Choroid plexus epithelial cell (primary cell): Measurements from ENCODE around the gene EEF2K.
"Not testable (repeated sequence)": the region's sequence is repeated elsewhere in the genome, so short reads cannot be mapped to it uniquely, and the experiment has no call there.

Experiments used
- DNase-seq: peaks from one replicate; pipeline ENCODE4 v3.0.0-alpha.2; 2010; ENCODE audit warnings: low read depth
- H3K4me3 ChIP-seq: 2 replicates; pipeline ENCODE4 v1.5.1; 2011; ENCODE audit warnings: low read depth, mild to moderate bottlenecking, control low read depth, low read length, moderate library complexity
- TF ChIP-seq, protein P1 (sequence below): conservative IDR thresholded peaks from 2 replicates; pipeline ENCODE4 v1.5.1; 2011; ENCODE audit warnings: low read depth, mild to moderate bottlenecking, control low read depth, inconsistent platforms, low read length, moderate library complexity

EEF2K gene

DNA sequence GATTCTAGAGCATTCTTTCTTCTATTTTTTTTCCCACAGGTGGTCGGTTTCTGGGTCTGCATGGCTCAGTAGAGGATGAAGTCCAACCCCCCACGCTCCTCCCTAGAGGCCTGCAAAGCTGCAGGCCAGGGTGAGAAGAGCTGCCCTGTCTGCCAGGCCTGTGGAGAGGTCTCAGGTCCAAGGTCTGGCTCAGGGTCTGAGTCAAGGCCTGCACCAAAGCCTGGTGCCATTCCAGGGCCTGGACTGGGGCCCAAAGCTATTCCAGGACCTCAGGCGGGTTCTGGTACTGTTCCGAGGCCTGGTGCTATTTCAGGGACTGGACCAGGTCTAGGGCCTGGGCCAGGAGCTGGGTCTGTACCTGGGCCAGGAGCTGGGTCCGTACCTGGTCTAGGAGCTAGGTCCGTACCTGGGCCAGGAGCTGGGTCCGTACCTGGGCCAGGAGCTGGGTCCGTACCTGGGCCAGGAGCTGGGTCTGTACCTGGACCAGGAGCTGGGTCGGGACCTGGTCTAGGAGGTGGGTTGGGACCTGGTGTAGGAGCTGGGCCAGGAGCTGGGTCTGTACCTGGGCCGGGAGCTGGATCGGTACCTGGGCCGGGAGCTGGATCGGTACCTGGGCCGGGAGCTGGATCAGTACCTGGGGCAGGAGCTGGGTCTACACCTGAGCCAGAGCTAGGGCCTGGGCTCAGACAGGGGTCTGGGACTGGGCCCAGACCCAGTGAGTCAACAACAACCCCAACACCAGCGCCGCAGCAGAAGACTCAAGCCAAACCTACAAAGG lies 40.4 kb upstream of the EEF2K start:
- H3K4me3 ChIP-seq, result no peak overlapping the region
- no peak for DNase-seq
- TF ChIP-seq, protein P1, sequence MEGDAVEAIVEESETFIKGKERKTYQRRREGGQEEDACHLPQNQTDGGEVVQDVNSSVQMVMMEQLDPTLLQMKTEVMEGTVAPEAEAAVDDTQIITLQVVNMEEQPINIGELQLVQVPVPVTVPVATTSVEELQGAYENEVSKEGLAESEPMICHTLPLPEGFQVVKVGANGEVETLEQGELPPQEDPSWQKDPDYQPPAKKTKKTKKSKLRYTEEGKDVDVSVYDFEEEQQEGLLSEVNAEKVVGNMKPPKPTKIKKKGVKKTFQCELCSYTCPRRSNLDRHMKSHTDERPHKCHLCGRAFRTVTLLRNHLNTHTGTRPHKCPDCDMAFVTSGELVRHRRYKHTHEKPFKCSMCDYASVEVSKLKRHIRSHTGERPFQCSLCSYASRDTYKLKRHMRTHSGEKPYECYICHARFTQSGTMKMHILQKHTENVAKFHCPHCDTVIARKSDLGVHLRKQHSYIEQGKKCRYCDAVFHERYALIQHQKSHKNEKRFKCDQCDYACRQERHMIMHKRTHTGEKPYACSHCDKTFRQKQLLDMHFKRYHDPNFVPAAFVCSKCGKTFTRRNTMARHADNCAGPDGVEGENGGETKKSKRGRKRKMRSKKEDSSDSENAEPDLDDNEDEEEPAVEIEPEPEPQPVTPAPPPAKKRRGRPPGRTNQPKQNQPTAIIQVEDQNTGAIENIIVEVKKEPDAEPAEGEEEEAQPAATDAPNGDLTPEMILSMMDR, result no peak

DNA sequence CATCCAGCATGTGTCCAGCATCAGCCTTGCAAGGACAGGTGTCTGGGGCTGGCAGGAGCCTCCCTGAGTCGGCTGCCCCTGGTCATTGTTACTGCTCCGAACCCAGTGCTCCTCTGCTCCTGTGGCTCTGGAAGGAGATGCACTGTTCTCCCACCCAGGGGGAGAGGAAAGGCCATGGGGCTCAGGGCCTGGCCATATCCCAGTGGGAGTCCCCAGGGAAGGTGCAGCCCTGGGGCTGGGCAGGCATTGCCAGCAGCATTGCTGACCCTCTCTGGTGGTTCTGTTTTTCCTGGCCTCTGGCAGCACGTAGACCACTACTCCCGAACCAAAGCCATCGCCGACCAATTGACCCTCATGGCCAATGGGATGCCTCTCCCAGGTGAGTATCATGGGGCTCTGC lies 34.1 kb upstream of the EEF2K start:
- TF ChIP-seq, protein P1, result no peak
- H3K4me3 ChIP-seq, result no peak overlapping the region
- no peak for DNase-seq

DNA sequence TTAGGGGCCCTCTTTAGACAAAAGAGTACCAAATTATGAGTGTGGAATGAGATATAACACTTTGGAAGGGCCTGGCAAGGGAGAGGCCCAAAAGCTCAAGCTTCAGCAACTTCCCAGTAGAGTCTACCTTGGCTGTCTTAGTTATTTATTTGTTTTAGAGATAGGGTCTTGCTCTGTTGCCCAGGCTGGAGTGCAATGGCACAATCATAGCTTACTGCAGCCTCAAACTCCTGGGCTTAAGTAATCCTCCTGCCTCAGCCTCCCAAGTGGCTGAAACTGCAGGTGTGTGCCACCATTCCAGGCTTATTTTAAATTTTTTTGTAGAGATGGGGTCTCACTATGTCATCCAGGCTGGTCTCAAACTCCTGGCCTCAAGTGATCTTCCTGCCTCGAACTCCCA lies 33.4 kb upstream of the EEF2K start:
- DNase-seq, H3K4me3 ChIP-seq: not testable (repeated sequence)

DNA sequence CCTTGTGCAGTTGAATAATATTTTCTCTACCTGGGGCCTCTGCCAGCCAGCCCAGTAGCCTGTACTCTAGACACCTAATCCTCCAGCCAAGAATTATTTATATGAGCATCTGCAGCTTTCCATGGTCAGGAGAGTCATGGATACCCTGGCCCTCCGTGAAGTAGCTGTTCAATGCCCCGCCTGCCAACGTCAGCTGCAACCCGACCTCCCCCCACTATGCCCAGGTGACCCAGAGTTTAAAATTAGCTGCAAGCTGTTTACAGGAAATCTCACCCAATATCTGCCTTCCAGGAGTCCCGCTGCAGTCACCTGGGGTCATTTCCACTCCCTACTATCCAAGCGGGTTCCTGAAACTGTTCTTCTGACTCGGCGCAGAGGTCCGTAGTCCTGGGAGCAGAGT lies 31.4 kb upstream of the EEF2K start:
- DNase-seq, result no peak
- TF ChIP-seq, protein P1, result no peak
- no peak overlapping the region for H3K4me3 ChIP-seq

DNA sequence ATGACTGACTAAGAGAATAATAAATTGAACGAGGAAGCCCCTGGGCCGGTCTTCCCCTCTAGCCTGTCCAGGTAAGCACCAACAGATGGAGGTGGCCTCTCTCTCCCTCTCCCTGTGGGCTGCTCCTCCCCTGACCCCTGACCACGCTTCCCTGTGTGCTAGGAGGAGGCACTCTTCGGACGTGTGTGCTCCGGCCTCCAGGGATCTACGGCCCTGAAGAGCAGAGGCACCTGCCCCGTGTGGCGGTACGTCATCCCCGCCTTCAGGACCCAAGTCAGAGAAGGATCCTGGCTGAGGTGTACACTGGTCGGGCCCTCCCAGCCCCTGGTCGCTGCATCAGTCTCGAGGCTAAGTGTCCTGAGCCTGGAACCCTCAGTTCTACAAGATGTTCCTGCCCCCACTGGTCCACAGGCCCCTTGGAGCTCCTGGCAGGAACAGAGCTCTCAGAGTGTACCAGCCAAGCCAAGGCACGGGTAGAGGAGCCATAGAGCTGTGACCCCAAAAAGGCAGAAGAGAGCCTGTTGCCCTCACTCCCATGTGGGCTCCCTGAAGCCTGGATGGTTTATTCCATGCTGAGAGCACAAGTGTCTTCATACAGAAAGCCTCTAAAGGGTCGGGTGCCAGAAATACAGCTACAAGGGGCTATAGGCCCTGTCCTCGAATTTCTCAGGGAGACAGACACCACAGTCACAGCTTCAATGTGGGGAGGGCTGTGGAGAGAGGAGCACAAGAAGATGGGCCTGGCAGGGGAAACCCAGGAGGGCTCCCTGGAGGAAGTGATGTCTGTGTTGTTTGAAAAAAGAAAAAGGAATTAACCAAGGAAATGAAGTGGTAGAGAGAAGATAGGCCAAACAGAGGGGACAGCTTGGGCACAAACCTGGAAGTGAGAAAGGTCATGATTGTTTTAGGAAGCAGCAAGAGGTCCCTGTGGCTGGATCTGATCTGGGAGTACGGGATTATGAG lies 27.8 kb upstream of the EEF2K start:
- TF ChIP-seq, protein P1, result no peak
- no peak overlapping the region for H3K4me3 ChIP-seq
- no peak for DNase-seq

DNA sequence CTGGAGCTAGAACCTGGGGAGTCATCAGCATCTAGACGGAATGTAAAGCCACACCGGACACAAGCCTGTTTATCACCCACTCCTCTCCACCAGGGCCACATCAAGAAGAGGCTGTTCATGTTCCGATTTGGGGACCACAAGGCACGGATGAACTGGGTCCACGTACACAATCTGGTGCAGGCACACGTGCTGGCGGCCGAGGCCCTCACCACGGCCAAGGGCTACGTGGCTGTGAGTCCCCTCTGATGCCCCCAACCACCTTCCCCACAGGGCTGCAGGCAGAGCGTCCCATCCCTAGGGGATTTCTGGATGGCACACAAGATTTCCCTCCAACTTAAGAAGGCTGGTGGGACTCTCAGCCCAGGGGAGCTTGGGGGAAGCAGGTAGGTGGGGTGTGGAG lies 24.7 kb upstream of the EEF2K start:
- no peak for DNase-seq
- H3K4me3 ChIP-seq, result no peak overlapping the region
- TF ChIP-seq, protein P1, result no peak

DNA sequence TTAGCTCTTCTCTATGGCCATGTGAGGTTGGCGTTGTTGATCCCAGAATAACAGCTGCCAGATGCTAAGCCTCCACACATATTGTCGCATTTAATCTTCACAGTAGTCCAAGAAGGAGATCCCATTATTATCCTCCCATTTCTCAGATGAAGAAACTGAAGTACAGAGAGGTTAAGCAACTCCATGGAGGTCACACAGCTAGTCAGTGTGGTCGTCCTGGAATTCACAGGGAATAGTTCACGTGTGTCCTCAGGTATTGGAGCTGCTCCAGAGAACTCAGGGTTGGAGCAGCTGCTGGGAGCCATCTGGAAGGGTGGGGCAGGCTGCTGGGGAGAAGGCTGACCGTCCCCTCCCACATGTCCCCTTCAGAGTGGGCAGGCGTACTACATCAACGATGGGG lies 24.2 kb upstream of the EEF2K start:
- TF ChIP-seq, protein P1, result no peak
- DNase-seq, result no peak
- no peak overlapping the region for H3K4me3 ChIP-seq
